Testis (tissue), 2 donors: ENCODE measurements around the gene SLC9A3.

ENCODE experiments used
- CTCF ChIP-seq, 3 experiments: fragments of 450-650 bp in 2 of 3; fragments of 200-600 bp in 1 of 3; sonication (generic) in 1 of 3; IDR thresholded peaks; one replicate each; pipeline ENCODE4 v1.5.1; 2016 to 2019; ENCODE audit warnings: antibody characterized with exemption in 3 of 3, mild to moderate bottlenecking in 2 of 3, moderate library complexity in 1 of 3
- POLR2A ChIP-seq: fragments of 450-650 bp; IDR thresholded peaks from one replicate; pipeline ENCODE4 v1.6.1; 2017; ENCODE audit warnings: antibody characterized with exemption, mild to moderate bottlenecking, moderate library complexity

GRCh38 chr5:429453-430188 lies 94.6 kb downstream of the SLC9A3 start:
- no peak for TF ChIP-seq CTCF (IDR thresholded peaks at IDR 0.05)
- no peak for TF ChIP-seq POLR2A
